ENCODE results near the gene ARHGEF12. TPM values are rescaled to one million over a fixed set of nuclear protein-coding genes. Genes with fewer than 3 reads are reported as not detected.

The ARHGEF12 gene
- total RNA-seq, 1 donor from 2014 or later, result 145 TPM

DNA sequence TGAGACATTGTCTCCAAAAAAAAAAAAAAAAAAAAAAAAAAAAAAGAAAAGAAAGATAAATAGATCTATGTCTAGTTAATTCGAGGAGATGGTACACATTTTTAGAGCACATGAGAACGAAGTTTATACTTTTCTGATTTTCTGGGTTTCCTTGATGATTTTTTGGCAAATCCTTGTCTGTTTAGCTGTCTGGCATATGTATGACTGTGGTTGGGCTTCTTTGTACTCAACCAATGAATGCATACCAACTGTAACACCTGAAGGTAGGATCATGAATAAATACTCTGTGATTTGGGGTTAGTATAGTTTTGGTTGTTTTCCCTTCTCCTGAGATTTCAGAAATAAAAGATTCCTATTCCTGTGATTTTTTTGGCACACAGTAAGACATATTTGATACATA lies 63.1 kb downstream of the ARHGEF12 start:
- intact Hi-C loops (cut with DNase I), result no loop called here
- no peak for DNase-seq (ENCODE audit: low spot score)
- no peak for ATAC-seq

- ATAC-seq (peak; percentile 96), DNase-seq (ENCODE audit: low spot score) (no peak)
- intact Hi-C loops (cut with DNase I), result no loop called here
Observed at GRCh38 chr11:120400564-120401364, 64.6 kb downstream of the ARHGEF12 start.

GRCh38 chr11:120401506-120401905 lies 65.3 kb downstream of the ARHGEF12 start:
- ATAC-seq, result no peak

DNA sequence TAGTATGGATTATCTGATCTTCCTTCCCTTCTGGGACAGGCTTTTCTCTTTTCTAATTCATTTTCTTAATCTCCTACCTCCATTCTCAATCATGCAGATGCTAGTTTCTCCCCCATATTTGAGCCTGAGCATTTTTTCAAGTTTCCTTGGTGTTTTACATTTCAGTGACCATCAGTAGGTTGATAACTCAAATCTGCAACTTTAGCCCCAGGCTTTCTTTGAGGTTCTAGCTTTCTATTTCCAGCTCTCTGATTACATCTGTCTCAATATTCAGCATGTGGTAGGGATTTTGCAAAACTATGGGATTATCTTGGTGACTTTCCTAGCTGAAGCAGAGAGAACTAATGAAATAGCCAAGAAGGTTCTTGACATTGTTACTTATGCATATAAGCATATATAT lies 67.8 kb downstream of the ARHGEF12 start:
- intact Hi-C loops (cut with DNase I), result no loop called here
- no peak for DNase-seq (ENCODE audit: low spot score)
- no peak for ATAC-seq

More at GRCh38 chr11:120401506-120401905, 65.3 kb downstream of the ARHGEF12 start:
- DNase-seq (ENCODE audit: low spot score), result no peak
- intact Hi-C loops (cut with DNase I), result no loop called here

DNA sequence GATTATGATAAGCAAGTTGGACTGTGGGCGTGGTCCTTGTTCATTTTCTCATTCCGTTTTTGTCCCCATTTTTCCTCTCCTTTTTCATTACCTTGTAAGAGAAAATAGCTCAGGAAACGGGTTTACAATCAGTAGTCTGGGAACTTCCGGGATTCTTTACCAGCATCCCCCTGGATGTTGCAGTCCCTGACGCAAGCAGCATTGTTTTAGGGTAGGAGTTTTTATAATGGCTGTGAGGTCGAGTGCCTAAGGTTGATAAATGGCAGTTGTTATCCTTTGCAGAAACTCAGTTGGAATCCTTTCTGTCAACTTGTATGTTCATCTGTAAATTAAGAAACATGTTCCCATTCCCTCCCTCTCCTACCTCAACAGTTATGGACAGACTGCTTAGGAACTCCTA lies 68.3 kb downstream of the ARHGEF12 start:
- ATAC-seq, result no peak
- intact Hi-C loops (cut with DNase I), result no loop called here
- no peak for DNase-seq (ENCODE audit: low spot score)

DNA sequence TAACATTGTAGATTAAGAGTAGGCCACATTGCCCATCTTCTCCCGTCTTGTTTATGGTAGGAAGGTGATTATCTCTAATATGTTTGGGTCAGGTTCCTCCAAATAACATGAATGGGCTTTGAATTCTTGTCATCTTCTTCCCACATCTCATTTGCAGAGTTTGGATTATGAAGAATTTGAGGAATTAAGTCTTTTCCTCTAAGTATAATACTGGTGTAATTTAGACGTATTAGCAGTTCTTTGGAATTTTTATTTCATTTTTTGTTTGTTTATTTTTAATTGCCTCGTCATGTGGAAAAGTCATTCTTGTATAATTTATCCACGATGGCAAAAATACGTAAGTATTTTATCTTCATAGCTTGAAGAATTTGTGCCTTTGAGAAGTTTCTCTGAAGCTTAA lies 73.4 kb downstream of the ARHGEF12 start:
- DNase-seq (ENCODE audit: low spot score) (no peak), ATAC-seq (no peak)
- intact Hi-C loops (cut with DNase I), result no loop called here

DNA sequence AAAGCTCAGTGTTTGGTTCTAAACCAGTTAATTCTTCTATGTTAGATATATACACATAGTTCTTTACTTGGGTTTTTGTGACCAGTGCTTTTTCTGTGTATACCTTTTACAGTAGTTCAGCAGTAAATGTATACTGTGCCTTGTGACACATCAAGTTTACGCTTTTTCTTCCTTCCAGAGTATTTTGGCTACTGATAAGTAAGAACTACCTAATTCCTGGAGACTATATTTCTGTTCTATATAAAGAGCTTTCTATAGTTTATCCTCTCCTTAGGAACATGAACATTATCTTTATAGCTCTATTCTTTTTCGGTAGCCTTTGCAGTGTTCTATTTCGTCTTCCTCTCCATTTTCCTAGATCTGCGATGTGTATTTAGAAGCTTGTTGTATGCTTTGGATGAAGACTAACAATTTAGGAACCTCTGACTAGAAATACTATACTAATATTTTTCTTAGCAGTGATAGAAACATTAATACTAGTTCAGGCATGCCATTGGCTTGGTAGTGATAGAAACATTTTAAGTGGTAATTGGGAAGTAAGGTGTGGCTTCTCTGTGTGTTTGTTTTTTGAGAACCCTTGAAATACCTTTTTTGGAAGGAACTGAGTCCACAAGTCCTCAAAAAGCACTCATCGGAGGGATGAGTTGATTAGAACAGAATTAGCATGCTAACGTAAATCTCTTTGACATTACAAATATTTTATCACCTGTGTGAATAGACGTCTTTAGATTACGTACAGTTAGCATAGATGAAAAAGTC lies 74.6 kb downstream of the ARHGEF12 start:
- ATAC-seq, result no peak
- DNase-seq (ENCODE audit: low spot score), result no peak
- intact Hi-C loops (cut with DNase I), result no loop called here

- no peak for ATAC-seq
- intact Hi-C loops (cut with DNase I), result no loop called here
Observed at GRCh38 chr11:120413480-120413879, 77.3 kb downstream of the ARHGEF12 start.

GRCh38 chr11:120420572-120420971 lies 84.4 kb downstream of the ARHGEF12 start:
- intact Hi-C loops (cut with DNase I), result loop anchor here (10.0 kb wide), 1 partner anchor 86 kb away; the partner anchor contains the start of gene ARHGEF12
- DNase-seq (ENCODE audit: low spot score) (no peak), ATAC-seq (no peak)

More at GRCh38 chr11:120413480-120413879, 77.3 kb downstream of the ARHGEF12 start:
- no peak for DNase-seq (ENCODE audit: low spot score)

GRCh38 chr11:120424185-120424969 lies 88.2 kb downstream of the ARHGEF12 start:
- intact Hi-C loops (cut with DNase I), result loop anchor here (10.0 kb wide), 1 partner anchor 90 kb away; the partner anchor contains the start of gene ARHGEF12
- no peak for DNase-seq (ENCODE audit: low spot score)
- no peak for ATAC-seq

DNA sequence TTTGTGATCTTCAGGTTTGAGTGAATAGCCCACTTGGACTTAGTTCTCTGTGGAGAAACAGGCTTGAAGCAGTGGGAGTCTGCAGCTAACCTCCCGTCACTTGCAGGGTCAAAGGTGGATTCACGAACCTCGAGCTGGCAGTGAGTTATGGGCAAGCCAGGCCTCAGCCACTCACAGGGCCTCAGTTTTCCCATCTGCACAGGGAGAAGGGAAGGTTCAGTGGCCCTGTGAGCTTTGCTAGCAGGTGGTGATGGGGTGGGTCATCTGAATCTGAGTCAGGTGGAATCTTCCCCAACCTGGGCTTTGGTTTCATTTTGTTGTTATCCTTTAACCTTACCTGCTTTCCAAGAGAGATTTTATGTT lies 88.7 kb downstream of the ARHGEF12 start:
- intact Hi-C loops (cut with DNase I), result loop anchor here (10.0 kb wide), 1 partner anchor 90 kb away; the partner anchor contains the start of gene ARHGEF12
- no peak for DNase-seq (ENCODE audit: low spot score)
- ATAC-seq, result no peak

GRCh38 chr11:120425527-120425926 lies 89.3 kb downstream of the ARHGEF12 start:
- ATAC-seq (no peak), DNase-seq (ENCODE audit: low spot score) (no peak)
- intact Hi-C loops (cut with DNase I), result loop anchor here (10.0 kb wide), 1 partner anchor 91 kb away; the partner anchor contains the start of gene ARHGEF12

- no peak for DNase-seq (ENCODE audit: low spot score)
- ATAC-seq, result no peak
- intact Hi-C loops (cut with DNase I), result no loop called here
Observed at GRCh38 chr11:120430146-120430545, 93.9 kb downstream of the ARHGEF12 start.

GRCh38 chr11:120431633-120432032 lies 95.4 kb downstream of the ARHGEF12 start:
- peak; percentile 83 for ATAC-seq
- intact Hi-C loops (cut with DNase I), result no loop called here
- DNase-seq (ENCODE audit: low spot score), result no peak

- intact Hi-C loops (cut with DNase I), result no loop called here
- DNase-seq (ENCODE audit: low spot score) (no peak), ATAC-seq (peak; percentile 95)
Observed at GRCh38 chr11:120432056-120433018, 96.1 kb downstream of the ARHGEF12 start.

GRCh38 chr11:120441592-120441991 lies 105.4 kb downstream of the ARHGEF12 start:
- ATAC-seq, result no peak
- intact Hi-C loops (cut with DNase I), result no loop called here
- DNase-seq (ENCODE audit: low spot score), result no peak

GRCh38 chr11:120442031-120442430 lies 105.8 kb downstream of the ARHGEF12 start:
- ATAC-seq (no peak), DNase-seq (ENCODE audit: low spot score) (no peak)
- intact Hi-C loops (cut with DNase I), result no loop called here

- intact Hi-C loops (cut with DNase I), result no loop called here
- ATAC-seq (no peak), DNase-seq (ENCODE audit: low spot score) (no peak)
Observed at GRCh38 chr11:120446802-120447201, 110.6 kb downstream of the ARHGEF12 start.

All from sciatic nerve (tissue), 2 donors.